GM18867 (cell line): ENCODE measurements around the gene NSMCE1.
"Not testable (repeated sequence)": the region's sequence is repeated elsewhere in the genome, so short reads cannot be mapped to it uniquely, and the experiment has no call there.

Experiments used
- ATAC-seq: cut with Tn5 transposase; IDR thresholded peaks from one replicate; pipeline ENCODE4 v1.9.1; 2021; ENCODE audit warnings: mild to moderate bottlenecking, moderate library complexity; ENCODE audit not compliant: unreplicated experiment

NSMCE1 gene

GRCh38 chr16:27272697-27273096, 4.1 kb upstream of the NSMCE1 start:
- ATAC-seq, result not testable (repeated sequence)

- ATAC-seq, result no peak
These were observed 3.5 kb upstream of the NSMCE1 start for GRCh38 chr16:27272076-27272475.

- no peak for ATAC-seq
These were observed 1.8 kb upstream of the NSMCE1 start for GRCh38 chr16:27270349-27270748.

GRCh38 chr16:27269300-27270150, 953 bp upstream of the NSMCE1 start:
- no peak for ATAC-seq

- ATAC-seq, result peak; percentile 31
These were observed 1.4 kb downstream of the NSMCE1 start for GRCh38 chr16:27267037-27267677.

GRCh38 chr16:27265982-27266381, 2.6 kb downstream of the NSMCE1 start:
- no peak for ATAC-seq

- ATAC-seq, result no peak
These were observed 4.4 kb downstream of the NSMCE1 start for GRCh38 chr16:27264151-27264550.

GRCh38 chr16:27262904-27263423, 5.6 kb downstream of the NSMCE1 start:
- ATAC-seq, result not testable (repeated sequence)

GRCh38 chr16:27259710-27260109, 8.9 kb downstream of the NSMCE1 start:
- ATAC-seq, result no peak

- ATAC-seq, result no peak
These were observed 10.3 kb downstream of the NSMCE1 start for GRCh38 chr16:27258241-27258734.

GRCh38 chr16:27257271-27257670, 11.3 kb downstream of the NSMCE1 start:
- ATAC-seq, result no peak

GRCh38 chr16:27256861-27257260, 11.7 kb downstream of the NSMCE1 start:
- no peak for ATAC-seq

GRCh38 chr16:27254262-27254811, 14.2 kb downstream of the NSMCE1 start:
- peak; percentile 73 for ATAC-seq

- no peak for ATAC-seq
These were observed 15.0 kb downstream of the NSMCE1 start for GRCh38 chr16:27253526-27253930.

GRCh38 chr16:27252206-27252585, 16.4 kb downstream of the NSMCE1 start:
- no peak for ATAC-seq

GRCh38 chr16:27251541-27252205, 16.9 kb downstream of the NSMCE1 start:
- ATAC-seq, result no peak

- not testable (repeated sequence) for ATAC-seq
These were observed 19.7 kb downstream of the NSMCE1 start for GRCh38 chr16:27248886-27249285.

GRCh38 chr16:27248036-27248435, 20.5 kb downstream of the NSMCE1 start:
- no peak for ATAC-seq

- ATAC-seq, result not testable (repeated sequence)
These were observed 21.5 kb downstream of the NSMCE1 start for GRCh38 chr16:27247076-27247475.

- no peak for ATAC-seq
These were observed 22.1 kb downstream of the NSMCE1 start for GRCh38 chr16:27246439-27246838.
